ENCODE data around the gene TGFBR1. TPM values are rescaled to one million over a fixed set of nuclear protein-coding genes. Genes with fewer than 3 reads are reported as not detected.

TGFBR1 gene
- total RNA-seq, 4 donors from 2014 or later = 20.2 to 34.3 (median 25.6) TPM

GRCh38 chr9:99171225-99172123 lies 66.6 kb downstream of the TGFBR1 start:
- no peak for DNase-seq
- H3K4me3 ChIP-seq = no peak overlapping the region
- peaks cover 0 to 23% (median 0%) of the 10 kb centered on the region in 4 donors for H3K27me3 ChIP-seq
- intact Hi-C loops (cut with DNase I) = no loop called here
- 80 to 86% methylated on average over 15 of the region's 15 CpGs for WGBS, 2 donors
- no peak overlapping the region for H3K27ac ChIP-seq
- H3K9me3 ChIP-seq = no peaks in the 10 kb centered on the region
- no peaks in the 10 kb centered on the region for H3K4me1 ChIP-seq
- no peaks in the 10 kb centered on the region for H3K36me3 ChIP-seq
- TF ChIP-seq, protein P1, sequence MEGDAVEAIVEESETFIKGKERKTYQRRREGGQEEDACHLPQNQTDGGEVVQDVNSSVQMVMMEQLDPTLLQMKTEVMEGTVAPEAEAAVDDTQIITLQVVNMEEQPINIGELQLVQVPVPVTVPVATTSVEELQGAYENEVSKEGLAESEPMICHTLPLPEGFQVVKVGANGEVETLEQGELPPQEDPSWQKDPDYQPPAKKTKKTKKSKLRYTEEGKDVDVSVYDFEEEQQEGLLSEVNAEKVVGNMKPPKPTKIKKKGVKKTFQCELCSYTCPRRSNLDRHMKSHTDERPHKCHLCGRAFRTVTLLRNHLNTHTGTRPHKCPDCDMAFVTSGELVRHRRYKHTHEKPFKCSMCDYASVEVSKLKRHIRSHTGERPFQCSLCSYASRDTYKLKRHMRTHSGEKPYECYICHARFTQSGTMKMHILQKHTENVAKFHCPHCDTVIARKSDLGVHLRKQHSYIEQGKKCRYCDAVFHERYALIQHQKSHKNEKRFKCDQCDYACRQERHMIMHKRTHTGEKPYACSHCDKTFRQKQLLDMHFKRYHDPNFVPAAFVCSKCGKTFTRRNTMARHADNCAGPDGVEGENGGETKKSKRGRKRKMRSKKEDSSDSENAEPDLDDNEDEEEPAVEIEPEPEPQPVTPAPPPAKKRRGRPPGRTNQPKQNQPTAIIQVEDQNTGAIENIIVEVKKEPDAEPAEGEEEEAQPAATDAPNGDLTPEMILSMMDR (IDR thresholded peaks at IDR 0.05) = no peak

GRCh38 chr9:99172124-99173091 lies 67.5 kb downstream of the TGFBR1 start:
- Histone ChIP-seq H3K4me1 (no peaks in the 10 kb centered on the region), H3K9me3 (no peaks in the 10 kb centered on the region), H3K4me3 (no peak overlapping the region), H3K36me3 (no peaks in the 10 kb centered on the region), H3K27ac (no peak overlapping the region), H3K27me3 (peaks cover 0 to 23% (median 0%) of the 10 kb centered on the region in 4 donors)
- WGBS, 2 donors = 78 to 82% methylated on average over 9 of the region's 10 CpGs
- TF ChIP-seq, protein P1 (IDR thresholded peaks at IDR 0.05) = no peak
- no peak for TF ChIP-seq POLR2A (IDR thresholded peaks at IDR 0.05)
- DNase-seq = no peak
- intact Hi-C loops (cut with DNase I) = no loop called here

GRCh38 chr9:99173570-99174504 lies 68.9 kb downstream of the TGFBR1 start:
- 72 to 76% methylated on average over 10 of the region's 10 CpGs for WGBS, 2 donors
- H3K27ac ChIP-seq = no peak overlapping the region
- intact Hi-C loops (cut with DNase I) = no loop called here
- no peak overlapping the region for H3K4me3 ChIP-seq
- no peak for DNase-seq
- TF ChIP-seq POLR2A (IDR thresholded peaks at IDR 0.05) = no peak
- TF ChIP-seq, protein P1 (IDR thresholded peaks at IDR 0.05) = no peak
- no peaks in the 10 kb centered on the region for H3K9me3 ChIP-seq
- peaks cover 0 to 16% (median 0%) of the 10 kb centered on the region in 4 donors for H3K27me3 ChIP-seq
- no peaks in the 10 kb centered on the region for H3K4me1 ChIP-seq
- H3K36me3 ChIP-seq = no peaks in the 10 kb centered on the region

GRCh38 chr9:99176527-99177013 lies 71.7 kb downstream of the TGFBR1 start:
- WGBS, 2 donors = 42 to 51% methylated on average over 3 to 4 of the region's 4 CpGs
- Histone ChIP-seq H3K4me1 (no peaks in the 10 kb centered on the region), H3K27ac (no peak overlapping the region), H3K9me3 (no peaks in the 10 kb centered on the region), H3K4me3 (no peak overlapping the region), H3K36me3 (no peaks in the 10 kb centered on the region), H3K27me3 (peaks cover 0 to 6% (median 0%) of the 10 kb centered on the region in 4 donors)
- intact Hi-C loops (cut with DNase I) = no loop called here
- TF ChIP-seq, protein P1 (IDR thresholded peaks at IDR 0.05) = no peak
- no peak for TF ChIP-seq POLR2A (IDR thresholded peaks at IDR 0.05)
- no peak for DNase-seq
